H9 (cell line): ENCODE results near the gene FREM1. TPM values are rescaled to one million over a fixed set of nuclear protein-coding genes. Genes with fewer than 3 reads are reported as not detected.

Experiments
- DNase-seq: peaks from one replicate; pipeline ENCODE4 v3.0.0-alpha.2; 2017
- H2AFZ ChIP-seq: one replicate; pipeline ENCODE4 v1.6.1; 2013; ENCODE audit warnings: mild to moderate bottlenecking, low read length, control low read depth, moderate library complexity
- H2AK5ac ChIP-seq: 2 replicates; pipeline ENCODE4 v1.6.1; 2013; ENCODE audit warnings: low read length, control low read depth, mixed read lengths; ENCODE audit not compliant: insufficient read length
- H2BK120ac ChIP-seq: one replicate; pipeline ENCODE4 v1.6.1; 2013; ENCODE audit warnings: low read depth, mild to moderate bottlenecking, low read length, control low read depth, inconsistent platforms; ENCODE audit not compliant: poor library complexity, severe bottlenecking
- H2BK12ac ChIP-seq: 2 replicates; pipeline ENCODE4 v1.6.1; 2013; ENCODE audit warnings: low read length, control low read depth, mixed read lengths, low read depth; ENCODE audit not compliant: insufficient read length
- H2BK15ac ChIP-seq: 2 replicates; pipeline ENCODE4 v1.6.1; 2013; ENCODE audit warnings: low read depth, low read length, control low read depth
- H2BK20ac ChIP-seq: one replicate; pipeline ENCODE4 v1.6.1; 2013; ENCODE audit warnings: low read depth, mild to moderate bottlenecking, low read length, control low read depth, inconsistent platforms; ENCODE audit not compliant: poor library complexity, severe bottlenecking
- H2BK5ac ChIP-seq: 2 replicates; pipeline ENCODE4 v1.6.1; 2013; ENCODE audit warnings: low read length, control low read depth, mixed read lengths; ENCODE audit not compliant: insufficient read length
- H3K14ac ChIP-seq: 2 replicates; pipeline ENCODE4 v1.6.1; 2013; ENCODE audit warnings: low read length, control low read depth; ENCODE audit not compliant: insufficient read depth
- H3K18ac ChIP-seq: 2 replicates; pipeline ENCODE4 v1.6.1; 2013; ENCODE audit warnings: low read depth, mild to moderate bottlenecking, mixed read lengths, low read length, control low read depth; ENCODE audit not compliant: insufficient read length
- H3K23ac ChIP-seq: 2 replicates; pipeline ENCODE4 v1.6.1; 2013; ENCODE audit warnings: low read length, control low read depth, mixed read lengths, low read depth; ENCODE audit not compliant: insufficient read length
- H3K23me2 ChIP-seq: 2 replicates; pipeline ENCODE4 v1.6.1; 2013; ENCODE audit warnings: low read depth, mild to moderate bottlenecking, mixed read lengths, low read length, control low read depth; ENCODE audit not compliant: insufficient read length, poor library complexity, severe bottlenecking
- H3K27ac ChIP-seq: 2 replicates; pipeline ENCODE4 v1.5.1; 2013; ENCODE audit warnings: low read length, control low read depth, mixed read lengths, low read depth; ENCODE audit not compliant: insufficient read length
- H3K27me3 ChIP-seq: 2 replicates; pipeline ENCODE4 v1.6.1; 2013; ENCODE audit warnings: low read length, control low read depth, inconsistent platforms; ENCODE audit not compliant: insufficient read depth
- H3K4ac ChIP-seq: 2 replicates; pipeline ENCODE4 v1.6.1; 2013; ENCODE audit warnings: low read depth, mild to moderate bottlenecking, control low read depth, inconsistent platforms, low read length, moderate library complexity
- H3K4me1 ChIP-seq: 2 replicates; pipeline ENCODE4 v1.6.1; 2013; ENCODE audit warnings: low read length, control low read depth, inconsistent platforms; ENCODE audit not compliant: insufficient read depth
- H3K4me2 ChIP-seq: 2 replicates; pipeline ENCODE4 v1.6.1; 2013; ENCODE audit warnings: low read length, control low read depth, mixed read lengths; ENCODE audit not compliant: insufficient read length, insufficient read depth
- H3K56ac ChIP-seq: 2 replicates; pipeline ENCODE4 v1.6.1; 2013; ENCODE audit warnings: low read depth, mild to moderate bottlenecking, mixed read lengths, low read length, control low read depth; ENCODE audit not compliant: insufficient read length
- H3K79me1 ChIP-seq: 2 replicates; pipeline ENCODE4 v1.6.1; 2013; ENCODE audit warnings: low read depth, mild to moderate bottlenecking, moderate library complexity, low read length, control low read depth, inconsistent platforms; ENCODE audit not compliant: insufficient read depth, poor library complexity, severe bottlenecking
- H3K79me2 ChIP-seq: 2 replicates; pipeline ENCODE4 v1.6.1; 2013; ENCODE audit warnings: low read length, control low read depth, inconsistent platforms; ENCODE audit not compliant: insufficient read depth
- H3K9ac ChIP-seq: 2 replicates; pipeline ENCODE4 v1.6.1; 2013; ENCODE audit warnings: low read length, control low read depth, mixed read lengths; ENCODE audit not compliant: insufficient read length; ENCODE audit errors: extremely low read depth
- H3K9me3 ChIP-seq: one replicate; pipeline ENCODE4 v1.6.1; 2013; ENCODE audit warnings: low read depth, low read length, inconsistent platforms; ENCODE audit not compliant: control insufficient read depth
- H3T11ph ChIP-seq: one replicate; pipeline ENCODE4 v1.6.1; 2013; ENCODE audit warnings: mild to moderate bottlenecking, low read length, control low read depth, inconsistent platforms
- H4K20me1 ChIP-seq: one replicate; pipeline ENCODE4 v1.6.1; 2013; ENCODE audit not compliant: control insufficient read depth, insufficient read length, insufficient read depth
- H4K5ac ChIP-seq: 2 replicates; pipeline ENCODE4 v1.6.1; 2013; ENCODE audit warnings: low read depth, mild to moderate bottlenecking, mixed read lengths, low read length, control low read depth; ENCODE audit not compliant: insufficient read length
- H4K8ac ChIP-seq: replicated peaks from 2 replicates; pipeline ENCODE4 v1.6.1; 2013; ENCODE audit warnings: low read length, control low read depth, mixed read lengths, low read depth; ENCODE audit not compliant: insufficient read length
- H4K91ac ChIP-seq: 2 replicates; pipeline ENCODE4 v1.6.1; 2013; ENCODE audit warnings: low read depth, mild to moderate bottlenecking, moderate library complexity, mixed read lengths, low read length, control low read depth; ENCODE audit not compliant: insufficient read length
- H3K27ac Mint-ChIP-seq, 3 experiments: 2 replicates in 2 of 3; 3 replicates in 1 of 3; pipeline ENCODE4 v1.8.0; 2020 to 2021; ENCODE audit warnings: mixed read lengths in 3 of 3, mild to moderate bottlenecking in 1 of 3, moderate library complexity in 1 of 3
- H3K27me3 Mint-ChIP-seq: 2 replicates; pipeline ENCODE4 v1.8.0; 2021; ENCODE audit warnings: low read depth, mild to moderate bottlenecking, moderate library complexity, mixed read lengths
- H3K36me3 Mint-ChIP-seq, 3 experiments: 2 replicates in 2 of 3; 3 replicates in 1 of 3; pipeline ENCODE4 v1.8.0; 2020 to 2021; ENCODE audit warnings: low read depth in 3 of 3, mixed read lengths in 3 of 3; ENCODE audit not compliant: insufficient read depth in 1 of 3
- H3K4me1 Mint-ChIP-seq, 2 experiments: 2 replicates each; pipeline ENCODE4 v1.8.0; 2020; ENCODE audit warnings: mixed read lengths in 2 of 2
- H3K4me3 Mint-ChIP-seq, 2 experiments: 2 replicates in 1 of 2; 3 replicates in 1 of 2; pipeline ENCODE4 v1.8.0; 2020 to 2021; ENCODE audit warnings: mild to moderate bottlenecking in 2 of 2, mixed read lengths in 2 of 2, moderate library complexity in 1 of 2
- H3K9me3 Mint-ChIP-seq, 2 experiments: 2 replicates in 1 of 2; 3 replicates in 1 of 2; pipeline ENCODE4 v1.8.0; 2020; ENCODE audit warnings: mild to moderate bottlenecking in 2 of 2, mixed read lengths in 2 of 2, moderate library complexity in 1 of 2
- total RNA-seq: library from RNA; stranded (reverse); gene quantifications from 2 replicates; pipeline ENCODE4 v1.2.1, GENCODE V29; 2021
- TF ChIP-seq, protein P1 (sequence below): fragments of 200-600 bp; sonication (generic); conservative IDR thresholded peaks from 3 replicates; pipeline ENCODE4 v1.8.0; 2021; ENCODE audit warnings: antibody characterized with exemption, mild to moderate bottlenecking

FREM1 gene
- total RNA-seq, 1 experiment from 2014 or later: 0.44 TPM

GRCh38 chr9:14705079-14705478 is 205.1 kb downstream of the FREM1 start:
- H2BK20ac ChIP-seq: no peak overlapping the region

More at GRCh38 chr9:14705079-14705478, 205.1 kb downstream of the FREM1 start:
- H3K56ac ChIP-seq: no peak overlapping the region
- H3K79me2 ChIP-seq: no peaks in the 10 kb centered on the region
- H4K5ac ChIP-seq: no peak overlapping the region
- Mint-ChIP-seq H3K27me3 (no peaks in the 10 kb centered on the region), H3K4me1 (peaks cover 0 to 4% of the 10 kb centered on the region in 2 experiments; a peak in 2 of 4 replicates), H3K27ac (no peak overlapping the region), H3K4me3 (no peak overlapping the region), H3K9me3 (peaks cover 11 to 14% of the 10 kb centered on the region in 2 experiments; a peak in 4 of 5 replicates), H3K36me3 (peaks cover 0 to 15% (median 5%) of the 10 kb centered on the region in 3 experiments; a peak in 5 of 7 replicates)
- H3K27me3 ChIP-seq: no peaks in the 10 kb centered on the region
- H3K79me1 ChIP-seq: no peaks in the 10 kb centered on the region
- no peak overlapping the region for H4K8ac ChIP-seq
- no peak overlapping the region for H2BK12ac ChIP-seq
- H2AK5ac ChIP-seq: no peak overlapping the region
- no peak overlapping the region for H3K4ac ChIP-seq
- no peak overlapping the region for H2BK5ac ChIP-seq
- H4K91ac ChIP-seq: no peak overlapping the region
- H3T11ph ChIP-seq: no peak overlapping the region
- no peaks in the 10 kb centered on the region for H4K20me1 ChIP-seq
- H2AFZ ChIP-seq: no peak overlapping the region
- H3K4me2 ChIP-seq: no peak overlapping the region
- H3K9me3 ChIP-seq: no peaks in the 10 kb centered on the region
- H3K14ac ChIP-seq: no peak overlapping the region
- TF ChIP-seq, protein P1, sequence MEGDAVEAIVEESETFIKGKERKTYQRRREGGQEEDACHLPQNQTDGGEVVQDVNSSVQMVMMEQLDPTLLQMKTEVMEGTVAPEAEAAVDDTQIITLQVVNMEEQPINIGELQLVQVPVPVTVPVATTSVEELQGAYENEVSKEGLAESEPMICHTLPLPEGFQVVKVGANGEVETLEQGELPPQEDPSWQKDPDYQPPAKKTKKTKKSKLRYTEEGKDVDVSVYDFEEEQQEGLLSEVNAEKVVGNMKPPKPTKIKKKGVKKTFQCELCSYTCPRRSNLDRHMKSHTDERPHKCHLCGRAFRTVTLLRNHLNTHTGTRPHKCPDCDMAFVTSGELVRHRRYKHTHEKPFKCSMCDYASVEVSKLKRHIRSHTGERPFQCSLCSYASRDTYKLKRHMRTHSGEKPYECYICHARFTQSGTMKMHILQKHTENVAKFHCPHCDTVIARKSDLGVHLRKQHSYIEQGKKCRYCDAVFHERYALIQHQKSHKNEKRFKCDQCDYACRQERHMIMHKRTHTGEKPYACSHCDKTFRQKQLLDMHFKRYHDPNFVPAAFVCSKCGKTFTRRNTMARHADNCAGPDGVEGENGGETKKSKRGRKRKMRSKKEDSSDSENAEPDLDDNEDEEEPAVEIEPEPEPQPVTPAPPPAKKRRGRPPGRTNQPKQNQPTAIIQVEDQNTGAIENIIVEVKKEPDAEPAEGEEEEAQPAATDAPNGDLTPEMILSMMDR: no peak
- DNase-seq: no peak
- no peak overlapping the region for H3K23ac ChIP-seq
- no peak overlapping the region for H3K27ac ChIP-seq
- no peak overlapping the region for H2BK120ac ChIP-seq
- no peak overlapping the region for H3K9ac ChIP-seq
- no peak overlapping the region for H2BK15ac ChIP-seq
- H3K4me1 ChIP-seq: no peaks in the 10 kb centered on the region
- no peaks in the 10 kb centered on the region for H3K23me2 ChIP-seq
- H3K18ac ChIP-seq: no peak overlapping the region
